ENCODE data around the gene NRIP1.

NRIP1 gene

DNA sequence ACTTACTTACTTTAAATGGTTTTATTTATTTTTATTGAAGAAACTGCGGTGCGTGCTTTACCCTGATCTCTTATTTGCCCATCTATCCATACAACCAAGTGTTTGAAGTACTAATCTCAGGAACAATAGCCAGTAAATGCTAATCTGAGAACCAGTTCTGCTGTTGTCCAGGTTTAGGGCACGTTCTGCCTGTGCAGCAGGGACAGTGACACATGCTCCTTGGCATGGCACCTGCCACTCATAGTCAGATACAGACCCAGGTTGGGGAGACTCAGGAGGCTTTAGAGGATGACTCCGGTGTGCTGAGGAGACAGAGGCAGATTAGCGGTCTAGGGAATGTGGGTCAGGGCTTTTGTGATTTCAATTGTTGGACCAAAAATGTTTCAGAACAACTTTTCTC is 83.6 kb downstream of the NRIP1 start:
- no peak for DNase-seq (ENCODE audit: low read depth)
- no peak overlapping the region for H3K4me3 ChIP-seq (ENCODE audit: control insufficient read depth, low read depth, low read length)
- TF ChIP-seq, protein P1, sequence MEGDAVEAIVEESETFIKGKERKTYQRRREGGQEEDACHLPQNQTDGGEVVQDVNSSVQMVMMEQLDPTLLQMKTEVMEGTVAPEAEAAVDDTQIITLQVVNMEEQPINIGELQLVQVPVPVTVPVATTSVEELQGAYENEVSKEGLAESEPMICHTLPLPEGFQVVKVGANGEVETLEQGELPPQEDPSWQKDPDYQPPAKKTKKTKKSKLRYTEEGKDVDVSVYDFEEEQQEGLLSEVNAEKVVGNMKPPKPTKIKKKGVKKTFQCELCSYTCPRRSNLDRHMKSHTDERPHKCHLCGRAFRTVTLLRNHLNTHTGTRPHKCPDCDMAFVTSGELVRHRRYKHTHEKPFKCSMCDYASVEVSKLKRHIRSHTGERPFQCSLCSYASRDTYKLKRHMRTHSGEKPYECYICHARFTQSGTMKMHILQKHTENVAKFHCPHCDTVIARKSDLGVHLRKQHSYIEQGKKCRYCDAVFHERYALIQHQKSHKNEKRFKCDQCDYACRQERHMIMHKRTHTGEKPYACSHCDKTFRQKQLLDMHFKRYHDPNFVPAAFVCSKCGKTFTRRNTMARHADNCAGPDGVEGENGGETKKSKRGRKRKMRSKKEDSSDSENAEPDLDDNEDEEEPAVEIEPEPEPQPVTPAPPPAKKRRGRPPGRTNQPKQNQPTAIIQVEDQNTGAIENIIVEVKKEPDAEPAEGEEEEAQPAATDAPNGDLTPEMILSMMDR (IDR thresholded peaks at IDR 0.05; ENCODE audit: control insufficient read depth, insufficient read depth, low read depth, low read length, missing control alignments) = no peak

DNA sequence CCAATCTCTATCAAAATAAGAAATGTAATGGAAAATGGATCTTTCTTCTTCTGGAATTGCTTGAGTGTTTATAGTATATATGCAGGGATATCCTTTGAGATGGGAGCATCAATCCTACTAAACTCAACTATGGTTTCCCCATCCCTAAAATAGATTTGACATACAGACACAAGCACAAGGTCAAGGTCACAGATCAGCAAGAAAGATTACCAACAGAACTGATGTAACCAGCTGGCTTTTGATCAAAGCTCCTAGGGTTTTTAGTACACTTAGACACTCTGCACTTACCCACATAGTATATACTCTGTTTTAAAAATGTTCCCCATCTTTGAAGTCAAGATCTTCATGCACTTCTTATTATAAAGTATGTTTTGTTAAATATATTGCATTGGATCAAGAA is 85.5 kb downstream of the NRIP1 start:
- DNase-seq (ENCODE audit: low read depth) = no peak
- TF ChIP-seq, protein P1 (IDR thresholded peaks at IDR 0.05; ENCODE audit: control insufficient read depth, insufficient read depth, low read depth, low read length, missing control alignments) = no peak
- H3K4me3 ChIP-seq (ENCODE audit: control insufficient read depth, low read depth, low read length) = no peak overlapping the region

DNA sequence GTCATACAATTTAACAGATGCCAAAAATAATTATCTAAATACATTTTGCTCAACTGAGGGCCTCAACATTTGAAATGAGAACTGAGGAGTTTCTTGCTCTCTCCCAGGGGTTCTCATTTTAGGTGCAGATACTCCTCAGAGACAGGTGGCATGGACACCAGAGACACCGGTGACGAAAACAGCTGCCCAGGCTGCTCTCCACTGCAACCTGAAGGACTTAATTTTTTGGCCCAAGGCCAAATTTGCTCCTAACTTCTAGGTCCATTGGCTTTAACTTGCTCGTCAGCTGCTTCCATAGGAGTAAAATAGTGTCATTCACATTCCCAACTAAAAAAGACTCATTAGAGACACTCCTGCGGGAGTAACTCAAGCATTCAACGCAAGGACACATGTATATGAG is 87.0 kb downstream of the NRIP1 start:
- no peak for DNase-seq (ENCODE audit: low read depth)
- no peak overlapping the region for H3K4me3 ChIP-seq (ENCODE audit: control insufficient read depth, low read depth, low read length)
- TF ChIP-seq, protein P1 (IDR thresholded peaks at IDR 0.05; ENCODE audit: control insufficient read depth, insufficient read depth, low read depth, low read length, missing control alignments) = no peak

DNA sequence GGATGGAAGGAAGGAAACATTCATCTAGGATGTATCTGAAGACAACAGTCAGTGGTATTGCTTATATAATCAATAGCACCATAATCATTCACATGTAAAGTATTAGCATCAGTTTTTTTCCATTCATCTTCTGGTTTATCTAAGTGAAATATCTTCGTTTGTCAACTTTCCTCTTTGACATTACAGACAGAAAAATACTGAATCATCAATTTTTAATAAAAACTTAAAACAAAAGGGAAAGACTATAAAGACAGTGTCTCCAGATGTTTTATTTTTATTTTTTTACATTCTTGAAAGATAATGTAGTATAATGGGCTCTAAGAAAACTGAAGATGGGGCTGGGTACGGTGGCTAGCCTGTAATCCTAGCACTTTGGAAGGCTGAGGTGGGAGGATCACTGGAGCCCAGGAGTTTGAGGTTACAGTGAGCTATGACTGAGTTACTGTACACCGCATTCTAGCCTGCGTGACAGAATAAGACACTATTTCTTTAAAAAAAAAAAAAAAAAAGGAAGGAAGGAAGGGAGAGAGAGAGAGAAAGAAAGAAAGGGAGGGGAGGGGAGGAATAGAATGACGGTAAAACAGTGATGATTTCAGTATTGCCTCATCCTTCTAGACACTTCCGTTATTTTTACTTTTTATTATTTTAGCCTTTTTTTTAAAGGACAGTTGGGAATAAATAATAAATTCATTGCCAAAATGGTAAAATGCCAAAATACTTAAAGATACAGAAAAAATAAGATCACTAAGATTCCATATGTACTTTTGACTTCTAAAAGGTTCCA is 89.5 kb downstream of the NRIP1 start:
- TF ChIP-seq, protein P1 (IDR thresholded peaks at IDR 0.05; ENCODE audit: control insufficient read depth, insufficient read depth, low read depth, low read length, missing control alignments) = no peak
- no peak overlapping the region for H3K4me3 ChIP-seq (ENCODE audit: control insufficient read depth, low read depth, low read length)
- DNase-seq (ENCODE audit: low read depth) = no peak

DNA sequence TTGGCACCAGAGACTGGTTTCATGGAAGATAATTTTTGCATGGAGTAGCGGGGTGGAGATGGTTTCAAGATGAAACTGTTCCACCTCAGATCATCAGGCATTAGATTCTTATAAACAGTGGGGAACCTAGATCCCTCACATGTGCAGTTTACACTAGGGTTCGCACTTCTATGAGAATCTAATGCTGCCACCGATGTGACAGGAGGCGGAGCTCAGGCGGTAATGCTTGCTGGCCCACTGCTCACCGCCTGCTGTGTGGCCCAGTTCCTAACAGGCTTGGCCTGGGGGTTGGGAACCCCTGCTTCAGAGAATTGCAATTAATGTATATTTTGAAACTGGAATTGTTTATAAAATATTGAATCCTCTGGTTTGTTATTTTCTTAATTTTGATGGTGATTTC is 92.1 kb downstream of the NRIP1 start:
- no peak overlapping the region for H3K4me3 ChIP-seq (ENCODE audit: control insufficient read depth, low read depth, low read length)
- TF ChIP-seq, protein P1 (IDR thresholded peaks at IDR 0.05; ENCODE audit: control insufficient read depth, insufficient read depth, low read depth, low read length, missing control alignments) = no peak
- DNase-seq (ENCODE audit: low read depth) = no peak

DNA sequence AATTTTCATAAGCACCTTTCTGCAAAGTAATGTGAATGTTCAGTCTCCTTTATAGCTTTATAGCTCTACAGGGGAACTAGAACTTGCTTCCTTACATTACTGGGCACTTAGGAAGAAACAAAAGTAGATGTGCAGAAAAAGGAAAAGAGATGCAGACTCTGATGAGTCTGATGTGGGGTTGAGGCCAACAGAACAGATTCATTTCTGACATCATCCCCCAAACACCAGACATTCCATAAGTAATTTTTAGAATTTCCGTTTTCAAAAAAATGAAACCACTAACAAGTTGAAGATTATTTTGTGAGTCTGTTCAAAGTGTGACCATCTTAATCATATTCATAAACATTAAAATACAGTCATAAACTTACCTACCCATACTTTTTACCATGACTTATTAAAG is 96.0 kb downstream of the NRIP1 start:
- DNase-seq (ENCODE audit: low read depth) = no peak
- TF ChIP-seq, protein P1 (IDR thresholded peaks at IDR 0.05; ENCODE audit: control insufficient read depth, insufficient read depth, low read depth, low read length, missing control alignments) = no peak
- no peak overlapping the region for H3K4me3 ChIP-seq (ENCODE audit: control insufficient read depth, low read depth, low read length)
